ENCODE results near the gene GH2. TPM values are rescaled to one million over a fixed set of nuclear protein-coding genes. Genes with fewer than 3 reads are reported as not detected.

GH2 gene
- total and polyA plus RNA-seq, 2 donors (not counting 3 experiments of a cell fraction or from before 2014, with no cell fraction given), result not detected

- no peak overlapping the region for H3K9ac ChIP-seq (replicated peaks; ENCODE audit: extremely low read depth, insufficient read depth, low read length)
- no peak overlapping the region for H2AFZ ChIP-seq (ENCODE audit: low read depth, low read length)
- no peaks in the 10 kb centered on the region for H3K9me3 ChIP-seq (replicated peaks; ENCODE audit: control insufficient read depth, insufficient read depth, low read length)
- FAIRE-seq, result no peak
- dilution Hi-C loops (cut with MboI; ENCODE audit: extremely low pct_ligation_motif_present, low sequenced_read_pairs), result no loop called here
- H3K4me3 ChIP-seq (replicated peaks in 1 of 3; ENCODE audit: insufficient read depth in 1 of 3, low read depth in 1 of 3, low read length in 3 of 3), result no peak overlapping the region
- no peaks in the 10 kb centered on the region for H3K79me2 ChIP-seq (ENCODE audit: control insufficient read depth, insufficient read depth, low read length)
- H3K4me2 ChIP-seq (ENCODE audit: insufficient read depth, low read length), result no peak overlapping the region
- no peaks in the 10 kb centered on the region for H3K9me1 ChIP-seq (replicated peaks; ENCODE audit: control insufficient read depth, extremely low read depth, insufficient read depth, low read length)
- BruUV-seq (replicated peaks), result no TSS peak
- DNase-seq (ENCODE audit: low read depth, low spot score), result no peak
- intact Hi-C loops (cut with micrococcal nuclease), result no loop called here
- no peaks in the 10 kb centered on the region for H3K27me3 ChIP-seq (ENCODE audit: control insufficient read depth in 2 of 2, insufficient read depth in 2 of 2, low read length in 2 of 2)
- no peaks in the 10 kb centered on the region for H3K36me3 ChIP-seq (ENCODE audit: control insufficient read depth in 2 of 2, extremely low read depth in 1 of 2, insufficient read depth in 2 of 2, low read length in 2 of 2)
- TF ChIP-seq MYC (IDR thresholded peaks at IDR 0.05; ENCODE audit: low read depth, low read length), result no peak
- TF ChIP-seq MAX (IDR thresholded peaks at IDR 0.05; ENCODE audit: insufficient read depth, insufficient read length), result no peak
- TF ChIP-seq EZH2 (IDR thresholded peaks at IDR 0.05; ENCODE audit: borderline replicate concordance, low read depth, low read length, severe bottlenecking), result no peak
- no peak for TF ChIP-seq POLR2AphosphoS5 (IDR thresholded peaks at IDR 0.05; ENCODE audit: insufficient read depth, low read depth, low read length)
- TF ChIP-seq GATA2 (IDR thresholded peaks at IDR 0.05; ENCODE audit: insufficient read depth, insufficient read length, low read depth, low read length), result no peak
- TF ChIP-seq FOS (IDR thresholded peaks at IDR 0.05; ENCODE audit: borderline replicate concordance, insufficient read depth, low read length), result no peak
- TF ChIP-seq JUN (IDR thresholded peaks at IDR 0.05; ENCODE audit: borderline replicate concordance, insufficient read depth, insufficient read length, low read depth), result no peak
- no peak for TF ChIP-seq POLR2A (IDR thresholded peaks at IDR 0.05; ENCODE audit: low read depth, low read length)
- TF ChIP-seq CTCF (IDR thresholded peaks at IDR 0.05; ENCODE audit: extremely low read depth in 1 of 2, insufficient read depth in 1 of 2, low read depth in 1 of 2, low read length in 2 of 2), result no peak
- H4K20me1 ChIP-seq (replicated peaks; ENCODE audit: control insufficient read depth, extremely low read depth, insufficient read depth, low read length), result no peaks in the 10 kb centered on the region
- no peak overlapping the region for H3K27ac ChIP-seq (ENCODE audit: insufficient read depth, low read depth, low read length)
- CTCF ChIA-PET, result interaction anchor here (1.2 kb wide), 1 partner anchor 16 kb away, joined by 6 read pairs; no protein-coding TSS in a partner anchor
- peaks cover 8% of the 10 kb centered on the region for H3K4me1 ChIP-seq (ENCODE audit: control insufficient read depth, extremely low read depth, insufficient read depth, low read length)
- POLR2A ChIA-PET, result no interaction called here
These were observed 34.1 kb downstream of the GH2 start for GRCh38 chr17:63847525-63848249.
